Gastrocnemius medialis (tissue), 4 donors: ENCODE results near the gene C2orf49.

Source experiments
- CTCF ChIP-seq, 5 experiments: fragments of 450-650 bp in 3 of 5; fragments of 200-600 bp in 2 of 5; sonication (generic) in 2 of 5; IDR thresholded peaks in 4 of 5; conservative IDR thresholded peaks in 1 of 5; 1 replicate in 4 of 5; 2 replicates in 1 of 5; pipeline ENCODE4 v1.5.1; 2016 to 2019; ENCODE audit warnings: antibody characterized with exemption in 5 of 5, mild to moderate bottlenecking in 3 of 5, moderate library complexity in 3 of 5
- POLR2A ChIP-seq, 2 donors: fragments of 450-650 bp; IDR thresholded peaks; one replicate each; pipeline ENCODE4 v1.6.1; 2017; ENCODE audit warnings: antibody characterized with exemption in 2 of 2, mild to moderate bottlenecking in 2 of 2, moderate library complexity in 2 of 2

GRCh38 chr2:105313877-105314276 is 23.5 kb upstream of the C2orf49 start:
- TF ChIP-seq CTCF (IDR thresholded peaks at IDR 0.05 in 4 of 5, conservative IDR thresholded peaks at IDR 0.05 in 1 of 5) (no peak), POLR2A (IDR thresholded peaks at IDR 0.05) (no peak)
